C4-2B (cell line): Measurements from ENCODE around the gene QRICH2.

ENCODE experiments used
- CTCF ChIP-seq: fragments of 450-650 bp; conservative IDR thresholded peaks from 2 replicates; pipeline ENCODE4 v1.5.1; 2017; ENCODE audit warnings: mild to moderate bottlenecking
- ZFX ChIP-seq: fragments of 450-650 bp; IDR thresholded peaks from 2 replicates; pipeline ENCODE4 v1.6.1; 2017

GRCh38 chr17:76241691-76242255 lies 66.3 kb downstream of the QRICH2 start:
- TF ChIP-seq CTCF (no peak), ZFX (no peak)
